GM13976 (cell line): ENCODE measurements around the gene AP5Z1.

Experiments
- DNase-seq: peaks from one replicate; pipeline ENCODE4 v3.0.0; 2012; ENCODE audit warnings: low spot score
- in situ Hi-C: fragments of 300-500 bp; cut with MboI; formaldehyde crosslinking; loops from one replicate; pipeline ENCODE4 v1.12.0; 2022; ENCODE audit warnings: low sequenced_read_pairs, mixed read lengths, inconsistent platforms; ENCODE audit not compliant: unreplicated experiment
- TF ChIP-seq, protein P1 (sequence below): IDR thresholded peaks from 2 replicates; pipeline ENCODE4 v1.5.1; 2012; ENCODE audit warnings: borderline replicate concordance, mild to moderate bottlenecking; ENCODE audit not compliant: insufficient read depth; ENCODE audit errors: extremely low read depth, missing control alignments, control extremely low read depth

Gene AP5Z1

GRCh38 chr7:4820405-4820966, 45.1 kb downstream of the AP5Z1 start:
- in situ Hi-C loops, result no loop called here
- DNase-seq, result no peak
- TF ChIP-seq, protein P1, sequence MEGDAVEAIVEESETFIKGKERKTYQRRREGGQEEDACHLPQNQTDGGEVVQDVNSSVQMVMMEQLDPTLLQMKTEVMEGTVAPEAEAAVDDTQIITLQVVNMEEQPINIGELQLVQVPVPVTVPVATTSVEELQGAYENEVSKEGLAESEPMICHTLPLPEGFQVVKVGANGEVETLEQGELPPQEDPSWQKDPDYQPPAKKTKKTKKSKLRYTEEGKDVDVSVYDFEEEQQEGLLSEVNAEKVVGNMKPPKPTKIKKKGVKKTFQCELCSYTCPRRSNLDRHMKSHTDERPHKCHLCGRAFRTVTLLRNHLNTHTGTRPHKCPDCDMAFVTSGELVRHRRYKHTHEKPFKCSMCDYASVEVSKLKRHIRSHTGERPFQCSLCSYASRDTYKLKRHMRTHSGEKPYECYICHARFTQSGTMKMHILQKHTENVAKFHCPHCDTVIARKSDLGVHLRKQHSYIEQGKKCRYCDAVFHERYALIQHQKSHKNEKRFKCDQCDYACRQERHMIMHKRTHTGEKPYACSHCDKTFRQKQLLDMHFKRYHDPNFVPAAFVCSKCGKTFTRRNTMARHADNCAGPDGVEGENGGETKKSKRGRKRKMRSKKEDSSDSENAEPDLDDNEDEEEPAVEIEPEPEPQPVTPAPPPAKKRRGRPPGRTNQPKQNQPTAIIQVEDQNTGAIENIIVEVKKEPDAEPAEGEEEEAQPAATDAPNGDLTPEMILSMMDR, result no peak

GRCh38 chr7:4820967-4821471, 45.6 kb downstream of the AP5Z1 start:
- no peak for DNase-seq
- in situ Hi-C loops, result no loop called here
- TF ChIP-seq, protein P1, result no peak

DNA sequence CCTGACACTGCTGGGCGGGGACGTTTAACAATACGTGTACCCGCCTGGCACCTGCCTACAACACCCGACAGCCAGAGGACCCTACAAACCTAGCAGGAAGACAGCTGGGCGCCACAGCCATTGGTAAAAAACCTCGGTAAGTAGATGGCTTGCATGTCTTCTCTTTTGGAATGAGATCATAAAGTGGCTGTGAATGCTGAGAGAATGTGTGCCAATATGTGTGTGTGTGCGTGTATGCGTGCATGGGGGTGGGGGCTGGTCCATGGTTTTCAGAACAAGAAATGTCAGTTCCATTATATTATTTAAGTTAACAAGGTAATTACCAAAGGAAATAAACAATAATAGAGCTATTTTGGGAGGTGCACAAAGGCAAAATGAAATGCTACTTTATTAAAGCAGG, 47.3 kb downstream of the AP5Z1 start:
- in situ Hi-C loops, result no loop called here
- TF ChIP-seq, protein P1, result no peak

DNA sequence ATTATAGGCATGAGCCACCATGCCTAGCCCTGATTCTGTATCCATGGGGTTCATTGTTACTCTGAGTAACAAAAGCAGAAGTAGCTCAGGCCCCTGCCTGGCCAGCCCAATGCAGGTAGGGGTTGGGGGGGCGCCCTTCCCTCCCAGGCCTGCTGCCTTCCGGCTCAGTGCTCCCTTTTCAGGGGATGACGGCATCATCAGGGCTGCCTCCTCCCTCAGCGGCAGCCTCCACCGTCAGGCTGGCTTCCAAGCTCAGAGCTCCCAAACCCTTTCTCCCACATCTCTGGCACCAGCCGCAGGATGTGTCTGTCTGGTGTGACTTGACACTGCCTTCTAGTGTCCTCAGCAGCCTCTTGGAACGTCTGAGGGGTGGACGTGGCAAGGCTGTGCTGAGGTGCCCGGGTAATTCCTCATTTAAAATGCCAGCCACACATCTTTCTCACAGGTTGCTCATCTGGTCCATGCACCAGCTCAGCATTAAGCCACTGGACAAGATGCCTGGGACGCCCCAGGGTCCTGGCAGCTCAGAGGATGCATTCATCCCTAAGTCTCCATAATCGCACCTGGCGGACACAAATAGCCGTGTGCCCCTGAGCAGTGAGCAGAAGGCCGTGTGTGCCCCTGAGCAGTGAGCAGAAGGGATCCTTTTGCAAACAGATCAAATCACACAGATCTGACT, 48.2 kb downstream of the AP5Z1 start:
- in situ Hi-C loops, result no loop called here
- TF ChIP-seq, protein P1, result no peak
- DNase-seq, result no peak

More for the DNA sequence above, 47.3 kb downstream of the AP5Z1 start:
- DNase-seq, result no peak

- TF ChIP-seq, protein P1, result no peak
- in situ Hi-C loops, result no loop called here
- DNase-seq, result no peak
These were observed 48.8 kb downstream of the AP5Z1 start for GRCh38 chr7:4824120-4824775.

DNA sequence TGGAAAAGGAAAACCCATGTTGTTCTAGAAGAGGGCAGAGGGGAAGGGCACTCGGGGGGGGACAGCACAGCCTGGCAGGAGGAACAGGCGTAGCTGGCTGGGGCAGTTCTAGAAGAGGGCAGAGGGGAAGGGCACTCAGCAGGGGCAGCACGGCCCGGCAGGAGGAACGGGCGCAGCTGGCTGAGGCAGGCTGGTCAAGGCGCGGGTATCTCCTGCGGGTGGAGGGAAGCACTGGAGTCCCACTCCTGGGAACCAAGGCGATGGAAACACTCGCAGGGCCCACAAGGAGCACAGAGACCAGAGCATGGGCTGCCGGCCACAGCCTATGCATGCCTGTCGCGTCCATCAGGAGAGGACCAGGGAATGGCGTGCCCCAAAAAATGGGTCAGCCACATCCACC, 49.7 kb downstream of the AP5Z1 start:
- DNase-seq, result no peak
- TF ChIP-seq, protein P1, result no peak
- in situ Hi-C loops, result no loop called here
